Hepatocyte (in vitro differentiated cells): Measurements from ENCODE around the gene PPARA. TPM values are rescaled to one million over a fixed set of nuclear protein-coding genes. Genes with fewer than 3 reads are reported as not detected.

Source experiments
- DNase-seq: peaks from one replicate; pipeline ENCODE4 v3.0.0-alpha.2; 2016; ENCODE audit warnings: low spot score
- H2AFZ ChIP-seq: fragments of 200-600 bp; sonication (generic); 2 replicates; pipeline ENCODE4 v1.6.0; 2016; ENCODE audit warnings: antibody characterized with exemption, mild to moderate bottlenecking
- H3K27ac ChIP-seq: fragments of 200-600 bp; sonication (generic); 2 replicates; pipeline ENCODE4 v1.5.1; 2016; ENCODE audit warnings: mild to moderate bottlenecking
- H3K27me3 ChIP-seq: fragments of 200-600 bp; sonication (generic); 2 replicates; pipeline ENCODE4 v1.6.1; 2016
- H3K36me3 ChIP-seq: fragments of 200-600 bp; sonication (generic); replicated peaks from 2 replicates; pipeline ENCODE4 v1.5.1; 2016; ENCODE audit warnings: low read depth; ENCODE audit not compliant: insufficient read depth
- H3K4me1 ChIP-seq: fragments of 200-600 bp; sonication (generic); 2 replicates; pipeline ENCODE4 v1.5.1; 2016; ENCODE audit warnings: mild to moderate bottlenecking, moderate library complexity; ENCODE audit not compliant: insufficient read depth
- H3K4me2 ChIP-seq: fragments of 200-600 bp; sonication (generic); 2 replicates; pipeline ENCODE4 v1.6.0; 2016
- H3K4me3 ChIP-seq: fragments of 200-600 bp; sonication (generic); 2 replicates; pipeline ENCODE4 v1.5.1; 2016; ENCODE audit warnings: mild to moderate bottlenecking
- H3K79me2 ChIP-seq: fragments of 200-600 bp; sonication (generic); 2 replicates; pipeline ENCODE4 v1.6.0; 2017; ENCODE audit warnings: mild to moderate bottlenecking
- H3K9me2 ChIP-seq: fragments of 200-600 bp; sonication (generic); replicated peaks from 2 replicates; pipeline ENCODE4 v1.6.0; 2017; ENCODE audit warnings: mild to moderate bottlenecking; ENCODE audit not compliant: insufficient read depth
- H3K9me3 ChIP-seq: fragments of 200-600 bp; sonication (generic); 2 replicates; pipeline ENCODE4 v1.5.1; 2016; ENCODE audit warnings: low read depth, mild to moderate bottlenecking
- H4K20me1 ChIP-seq: fragments of 200-600 bp; sonication (generic); 2 replicates; pipeline ENCODE4 v1.6.0; 2016; ENCODE audit warnings: mild to moderate bottlenecking; ENCODE audit not compliant: insufficient read depth, poor library complexity, severe bottlenecking
- EZH2 ChIP-seq: fragments of 200-600 bp; sonication (generic); IDR thresholded peaks from 2 replicates; pipeline ENCODE4 v1.6.1; 2016; ENCODE audit warnings: antibody characterized with exemption, mild to moderate bottlenecking, borderline replicate concordance
- EZH2phosphoT487 ChIP-seq: fragments of 200-600 bp; sonication (generic); IDR thresholded peaks from one replicate; pipeline ENCODE4 v1.6.1; 2018; ENCODE audit warnings: antibody characterized with exemption, mild to moderate bottlenecking, low read depth, moderate library complexity; ENCODE audit not compliant: unreplicated experiment, severe bottlenecking
- WGBS: methylation state at CpG from one replicate; pipeline ENCODE4 v1.1.6; 2016; ENCODE audit warnings: low lambda C conversion rate; ENCODE audit errors: missing lambda C conversion rate; 5-methylcytosine and 5-hydroxymethylcytosine counted together
- polyA plus RNA-seq: library from polyadenylated mRNA; unstranded; fragments of >200 nt; fragmentation: Nextera tagmentation; extraction: Ambion mirVana; gene quantifications from 2 replicates; pipeline ENCODE4 v1.2.1, GENCODE V29; 2016
- total RNA-seq: library from RNA; depleted of rRNA; stranded (reverse); fragments of >200 nt; gene quantifications from 2 replicates; pipeline ENCODE4 v1.2.3, GENCODE V29; 2014
- TF ChIP-seq, protein P1 (sequence below): fragments of 200-600 bp; sonication (generic); IDR thresholded peaks from 2 replicates; pipeline ENCODE4 v1.5.1; 2016; ENCODE audit warnings: antibody characterized with exemption, mild to moderate bottlenecking; ENCODE audit not compliant: poor library complexity

The PPARA gene
- total and polyA plus RNA-seq, 2 experiments from 2014 or later = 13.7 to 31.0 TPM

DNA sequence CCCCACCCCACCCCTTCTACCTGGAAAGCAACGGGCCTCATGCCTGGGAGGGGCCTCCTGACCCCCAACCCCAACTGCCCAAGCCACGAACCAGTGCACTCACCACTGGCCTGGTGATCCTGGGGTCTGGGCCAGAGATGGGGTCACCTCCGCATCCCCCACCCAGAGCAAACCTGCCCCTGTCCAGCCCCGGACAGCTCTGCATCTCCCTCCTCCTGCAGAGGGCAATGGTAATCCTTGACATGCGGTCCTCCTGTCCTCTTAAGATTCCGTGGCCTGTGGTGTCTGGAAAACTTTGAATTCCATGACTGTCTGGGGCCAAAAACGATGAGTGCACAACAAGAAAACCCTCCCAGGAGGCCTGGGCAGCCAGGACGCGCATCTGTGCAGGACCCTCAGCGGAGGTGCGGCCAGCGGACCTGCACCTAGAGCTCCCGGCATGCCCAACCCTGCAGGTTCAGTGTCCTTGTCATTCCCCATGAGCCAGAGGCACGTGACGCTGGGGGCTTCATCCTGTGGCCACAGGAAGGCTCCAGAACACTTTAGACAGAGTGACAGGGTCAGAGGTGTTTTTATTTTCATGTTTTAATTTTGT, 16.1 kb upstream of the PPARA start:
- WGBS = 91% methylated on average over 15 of the region's 15 CpGs
- H3K9me2 ChIP-seq = no peaks in the 10 kb centered on the region
- no peaks in the 10 kb centered on the region for H3K4me1 ChIP-seq
- no peak overlapping the region for H3K4me3 ChIP-seq
- no peaks in the 10 kb centered on the region for H3K9me3 ChIP-seq
- H3K27me3 ChIP-seq = no peaks in the 10 kb centered on the region
- no peaks in the 10 kb centered on the region for H3K36me3 ChIP-seq
- no peak overlapping the region for H3K4me2 ChIP-seq
- H4K20me1 ChIP-seq = no peaks in the 10 kb centered on the region
- H2AFZ ChIP-seq = no peak overlapping the region
- TF ChIP-seq EZH2 (no peak), EZH2phosphoT487 (no peak)
- TF ChIP-seq, protein P1, sequence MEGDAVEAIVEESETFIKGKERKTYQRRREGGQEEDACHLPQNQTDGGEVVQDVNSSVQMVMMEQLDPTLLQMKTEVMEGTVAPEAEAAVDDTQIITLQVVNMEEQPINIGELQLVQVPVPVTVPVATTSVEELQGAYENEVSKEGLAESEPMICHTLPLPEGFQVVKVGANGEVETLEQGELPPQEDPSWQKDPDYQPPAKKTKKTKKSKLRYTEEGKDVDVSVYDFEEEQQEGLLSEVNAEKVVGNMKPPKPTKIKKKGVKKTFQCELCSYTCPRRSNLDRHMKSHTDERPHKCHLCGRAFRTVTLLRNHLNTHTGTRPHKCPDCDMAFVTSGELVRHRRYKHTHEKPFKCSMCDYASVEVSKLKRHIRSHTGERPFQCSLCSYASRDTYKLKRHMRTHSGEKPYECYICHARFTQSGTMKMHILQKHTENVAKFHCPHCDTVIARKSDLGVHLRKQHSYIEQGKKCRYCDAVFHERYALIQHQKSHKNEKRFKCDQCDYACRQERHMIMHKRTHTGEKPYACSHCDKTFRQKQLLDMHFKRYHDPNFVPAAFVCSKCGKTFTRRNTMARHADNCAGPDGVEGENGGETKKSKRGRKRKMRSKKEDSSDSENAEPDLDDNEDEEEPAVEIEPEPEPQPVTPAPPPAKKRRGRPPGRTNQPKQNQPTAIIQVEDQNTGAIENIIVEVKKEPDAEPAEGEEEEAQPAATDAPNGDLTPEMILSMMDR = no peak
- no peak for DNase-seq
- no peaks in the 10 kb centered on the region for H3K79me2 ChIP-seq
- no peak overlapping the region for H3K27ac ChIP-seq

DNA sequence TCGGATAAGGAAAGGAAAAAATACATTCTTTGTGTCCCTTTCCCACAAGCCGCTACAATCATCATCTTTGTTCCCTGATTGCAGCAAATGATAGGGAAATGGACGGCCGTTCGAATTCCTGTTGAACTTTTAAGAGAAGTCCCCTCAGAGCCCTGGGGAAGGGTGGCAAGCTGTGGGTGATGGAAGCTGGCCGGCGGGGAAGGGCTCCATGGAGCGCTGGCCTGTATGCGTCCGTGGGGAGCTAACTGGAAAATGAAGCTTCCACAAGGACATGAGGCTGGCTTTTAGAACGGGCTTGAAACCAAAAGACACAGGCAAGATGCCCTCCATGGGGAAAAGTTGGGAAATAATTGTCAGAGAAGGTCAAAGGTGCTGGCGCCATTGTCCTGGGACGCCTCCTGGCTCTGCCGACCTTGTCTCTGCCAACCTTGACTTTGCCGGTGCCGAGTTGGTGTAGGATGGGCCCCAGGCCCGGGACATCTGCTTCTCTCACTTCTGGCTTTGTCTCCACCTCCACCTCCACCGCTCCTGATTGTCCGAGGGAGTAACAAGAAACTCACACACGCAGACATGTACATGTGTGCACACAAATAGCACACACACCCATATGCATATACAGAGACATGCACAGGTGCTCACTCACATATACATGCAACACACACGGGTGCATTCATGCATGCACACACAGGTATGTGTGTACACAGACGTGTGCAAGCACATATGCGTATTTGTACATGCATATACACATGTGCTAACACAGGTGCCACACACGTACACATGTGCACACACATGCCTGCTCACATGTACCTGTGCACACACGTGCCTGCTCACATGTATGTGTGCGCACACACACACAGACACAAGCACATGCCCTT, 14.5 kb upstream of the PPARA start:
- TF ChIP-seq EZH2 (no peak), EZH2phosphoT487 (no peak)
- TF ChIP-seq, protein P1 = no peak
- H4K20me1 ChIP-seq = no peaks in the 10 kb centered on the region
- no peak for DNase-seq

GRCh38 chr22:46136486-46137217, 13.7 kb upstream of the PPARA start:
- H4K20me1 ChIP-seq = no peaks in the 10 kb centered on the region
- H3K4me1 ChIP-seq = no peaks in the 10 kb centered on the region
- no peak for DNase-seq
- H3K36me3 ChIP-seq = no peaks in the 10 kb centered on the region
- no peaks in the 10 kb centered on the region for H3K9me3 ChIP-seq
- no peaks in the 10 kb centered on the region for H3K9me2 ChIP-seq
- H3K79me2 ChIP-seq = no peaks in the 10 kb centered on the region
- no peak overlapping the region for H3K4me3 ChIP-seq
- no peak overlapping the region for H2AFZ ChIP-seq
- H3K27me3 ChIP-seq = no peaks in the 10 kb centered on the region
- H3K4me2 ChIP-seq = no peak overlapping the region
- H3K27ac ChIP-seq = no peak overlapping the region
- TF ChIP-seq EZH2phosphoT487 (no peak), EZH2 (no peak)
- TF ChIP-seq, protein P1 = no peak
- WGBS = 83% methylated on average over 24 of the region's 24 CpGs

More for the DNA sequence above, 14.5 kb upstream of the PPARA start:
- H3K4me2 ChIP-seq = no peak overlapping the region
- no peaks in the 10 kb centered on the region for H3K9me3 ChIP-seq
- H3K36me3 ChIP-seq = no peaks in the 10 kb centered on the region
- no peaks in the 10 kb centered on the region for H3K79me2 ChIP-seq
- no peak overlapping the region for H3K4me3 ChIP-seq
- no peak overlapping the region for H3K27ac ChIP-seq
- H3K4me1 ChIP-seq = no peaks in the 10 kb centered on the region
- no peaks in the 10 kb centered on the region for H3K9me2 ChIP-seq
- 90% methylated on average over 26 of the region's 26 CpGs for WGBS
- no peaks in the 10 kb centered on the region for H3K27me3 ChIP-seq
- H2AFZ ChIP-seq = no peak overlapping the region
